ENCODE measurements around the gene LRRC9.

LRRC9 gene

GRCh38 chr14:59959668-59960067 lies 39.7 kb downstream of the LRRC9 start:
- TF ChIP-seq GABPA (IDR thresholded peaks at IDR 0.05; ENCODE audit: low read depth) (no peak), REST (IDR thresholded peaks at IDR 0.05; ENCODE audit: insufficient replicate concordance, low read depth) (no peak), SPI1 (IDR thresholded peaks at IDR 0.05; ENCODE audit: borderline replicate concordance, low read depth) (no peak), CTCF (IDR thresholded peaks at IDR 0.05; ENCODE audit: insufficient read depth, low read length) (no peak), POLR2AphosphoS5 (IDR thresholded peaks at IDR 0.05; ENCODE audit: low read depth) (no peak)

GRCh38 chr14:59961518-59962062 lies 41.6 kb downstream of the LRRC9 start:
- Histone ChIP-seq H3K4me3 (replicated peaks; ENCODE audit: insufficient read depth, low read length) (no peak overlapping the region), H3K27ac (replicated peaks) (no peak overlapping the region), H3K27me3 (ENCODE audit: insufficient read depth, poor library complexity, severe bottlenecking) (no peaks in the 10 kb centered on the region)
- TF ChIP-seq REST (IDR thresholded peaks at IDR 0.05; ENCODE audit: insufficient replicate concordance, low read depth) (no peak), CTCF (IDR thresholded peaks at IDR 0.05; ENCODE audit: insufficient read depth, low read length) (no peak), POLR2AphosphoS5 (IDR thresholded peaks at IDR 0.05; ENCODE audit: low read depth) (no peak), SPI1 (IDR thresholded peaks at IDR 0.05; ENCODE audit: borderline replicate concordance, low read depth) (no peak), GABPA (IDR thresholded peaks at IDR 0.05; ENCODE audit: low read depth) (no peak)
- DNase-seq (ENCODE audit: low read depth in 1 of 2, low spot score in 1 of 2) = no peak

More at GRCh38 chr14:59959668-59960067, 39.7 kb downstream of the LRRC9 start:
- no peak for DNase-seq (ENCODE audit: low read depth in 1 of 2, low spot score in 1 of 2)
- H3K27ac ChIP-seq (replicated peaks) = no peak overlapping the region
- no peaks in the 10 kb centered on the region for H3K27me3 ChIP-seq (ENCODE audit: insufficient read depth, poor library complexity, severe bottlenecking)
- H3K4me3 ChIP-seq (replicated peaks; ENCODE audit: insufficient read depth, low read length) = no peak overlapping the region

GRCh38 chr14:59964251-59965007 lies 44.5 kb downstream of the LRRC9 start:
- no peak for TF ChIP-seq POLR2AphosphoS5 (IDR thresholded peaks at IDR 0.05; ENCODE audit: low read depth)
- no peak for TF ChIP-seq REST (IDR thresholded peaks at IDR 0.05; ENCODE audit: insufficient replicate concordance, low read depth)
- no peak for TF ChIP-seq GABPA (IDR thresholded peaks at IDR 0.05; ENCODE audit: low read depth)
- TF ChIP-seq SPI1 (IDR thresholded peaks at IDR 0.05; ENCODE audit: borderline replicate concordance, low read depth) = no peak
- no peak for TF ChIP-seq CTCF (IDR thresholded peaks at IDR 0.05; ENCODE audit: insufficient read depth, low read length)
- Histone ChIP-seq H3K4me3 (replicated peaks; ENCODE audit: insufficient read depth, low read length) (no peak overlapping the region), H3K27ac (replicated peaks) (no peak overlapping the region), H3K27me3 (ENCODE audit: insufficient read depth, poor library complexity, severe bottlenecking) (no peaks in the 10 kb centered on the region)
- no peak for DNase-seq (ENCODE audit: low read depth in 1 of 2, low spot score in 1 of 2)
